Osteoblast (primary cell): ENCODE results near the gene AJUBA. TPM values are rescaled to one million over a fixed set of nuclear protein-coding genes. Genes with fewer than 3 reads are reported as not detected.

Source experiments
- DNase-seq: peaks from one replicate; pipeline ENCODE4 v3.0.0; 2011; ENCODE audit warnings: low spot score, mixed read lengths; ENCODE audit not compliant: insufficient read length; ENCODE audit errors: missing footprints
- H2AFZ ChIP-seq: 2 replicates; pipeline ENCODE4 v1.6.0; 2011; ENCODE audit warnings: mild to moderate bottlenecking, low read length
- H3K27ac ChIP-seq: 2 replicates; pipeline ENCODE4 v1.5.1; 2011; ENCODE audit warnings: mild to moderate bottlenecking, low read depth, low read length, moderate library complexity
- H3K27me3 ChIP-seq: 2 replicates; pipeline ENCODE4 v1.6.0; 2012; ENCODE audit warnings: mild to moderate bottlenecking, control low read depth, inconsistent platforms, low read length, moderate library complexity; ENCODE audit not compliant: insufficient read depth
- H3K36me3 ChIP-seq: 2 replicates; pipeline ENCODE4 v1.5.1; 2011; ENCODE audit warnings: mild to moderate bottlenecking, low read length, control low read depth, moderate library complexity; ENCODE audit not compliant: insufficient read depth
- H3K4me1 ChIP-seq: 2 replicates; pipeline ENCODE4 v1.5.1; 2011; ENCODE audit warnings: mild to moderate bottlenecking, low read length, control low read depth, moderate library complexity; ENCODE audit not compliant: insufficient read depth
- H3K4me2 ChIP-seq: 2 replicates; pipeline ENCODE4 v1.6.0; 2011; ENCODE audit warnings: mild to moderate bottlenecking, low read length; ENCODE audit not compliant: insufficient read depth
- H3K4me3 ChIP-seq: fragments of 200-600 bp; sonication (generic); 3 replicates; pipeline ENCODE4 v1.5.1; 2012; ENCODE audit warnings: mild to moderate bottlenecking, low read length, inconsistent platforms; ENCODE audit not compliant: insufficient read depth
- H3K79me2 ChIP-seq: 2 replicates; pipeline ENCODE4 v1.6.0; 2012; ENCODE audit warnings: mild to moderate bottlenecking, low read length, control low read depth, inconsistent platforms; ENCODE audit not compliant: insufficient read depth
- H3K9me3 ChIP-seq: 2 replicates; pipeline ENCODE4 v1.5.1; 2011; ENCODE audit warnings: low read depth, low read length, control low read depth
- H4K20me1 ChIP-seq: 2 replicates; pipeline ENCODE4 v1.6.0; 2012; ENCODE audit warnings: mild to moderate bottlenecking, low read length, control low read depth; ENCODE audit not compliant: insufficient read depth
- total RNA-seq: library from RNA; depleted of rRNA; stranded (reverse); fragments of >200 nt; gene quantifications from 2 replicates; pipeline ENCODE4 v1.2.3, GENCODE V29; 2012
- TF ChIP-seq, protein P1 (sequence below): IDR thresholded peaks from 2 replicates; pipeline ENCODE4 v1.5.1; 2011; ENCODE audit warnings: mild to moderate bottlenecking, low read depth, low read length, moderate library complexity; ENCODE audit errors: extremely low read depth

AJUBA gene
- total RNA-seq, 1 donor: 74.9 TPM

- no peaks in the 10 kb centered on the region for H3K36me3 ChIP-seq
- H3K4me2 ChIP-seq: peak overlapping the region; percentile 84
- H3K27me3 ChIP-seq: no peaks in the 10 kb centered on the region
- TF ChIP-seq, protein P1, sequence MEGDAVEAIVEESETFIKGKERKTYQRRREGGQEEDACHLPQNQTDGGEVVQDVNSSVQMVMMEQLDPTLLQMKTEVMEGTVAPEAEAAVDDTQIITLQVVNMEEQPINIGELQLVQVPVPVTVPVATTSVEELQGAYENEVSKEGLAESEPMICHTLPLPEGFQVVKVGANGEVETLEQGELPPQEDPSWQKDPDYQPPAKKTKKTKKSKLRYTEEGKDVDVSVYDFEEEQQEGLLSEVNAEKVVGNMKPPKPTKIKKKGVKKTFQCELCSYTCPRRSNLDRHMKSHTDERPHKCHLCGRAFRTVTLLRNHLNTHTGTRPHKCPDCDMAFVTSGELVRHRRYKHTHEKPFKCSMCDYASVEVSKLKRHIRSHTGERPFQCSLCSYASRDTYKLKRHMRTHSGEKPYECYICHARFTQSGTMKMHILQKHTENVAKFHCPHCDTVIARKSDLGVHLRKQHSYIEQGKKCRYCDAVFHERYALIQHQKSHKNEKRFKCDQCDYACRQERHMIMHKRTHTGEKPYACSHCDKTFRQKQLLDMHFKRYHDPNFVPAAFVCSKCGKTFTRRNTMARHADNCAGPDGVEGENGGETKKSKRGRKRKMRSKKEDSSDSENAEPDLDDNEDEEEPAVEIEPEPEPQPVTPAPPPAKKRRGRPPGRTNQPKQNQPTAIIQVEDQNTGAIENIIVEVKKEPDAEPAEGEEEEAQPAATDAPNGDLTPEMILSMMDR: no peak
- H2AFZ ChIP-seq: peak overlapping the region; percentile 95
- H3K27ac ChIP-seq: peak overlapping the region; percentile 64
- DNase-seq: no peak
- H3K79me2 ChIP-seq: no peaks in the 10 kb centered on the region
- peaks cover 23% of the 10 kb centered on the region for H3K4me1 ChIP-seq
- no peaks in the 10 kb centered on the region for H3K9me3 ChIP-seq
- H3K4me3 ChIP-seq: peak overlapping the region; percentile 76
- H4K20me1 ChIP-seq: no peaks in the 10 kb centered on the region
Measured at GRCh38 chr14:23009483-23009938, 27.2 kb upstream of the AJUBA start.

DNA sequence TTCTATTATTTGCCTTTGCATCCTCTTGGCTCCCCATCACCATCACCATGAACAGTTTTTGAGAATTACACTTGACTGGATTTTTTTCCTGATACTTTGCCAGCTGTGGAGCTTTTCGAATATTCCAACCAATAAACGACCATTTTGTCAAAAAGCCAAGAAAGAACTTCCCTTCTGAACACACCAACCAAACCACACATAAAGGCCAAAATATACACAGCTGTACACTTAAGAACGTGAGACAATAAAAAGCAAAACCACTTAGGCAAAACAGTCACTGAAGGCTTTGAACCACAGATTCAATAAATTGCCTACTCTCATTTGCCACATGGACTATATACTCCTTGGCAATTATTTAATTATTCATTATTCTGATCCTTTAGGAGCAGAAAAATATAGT lies 26.5 kb upstream of the AJUBA start:
- no peak overlapping the region for H3K4me3 ChIP-seq
- TF ChIP-seq, protein P1: no peak
- H4K20me1 ChIP-seq: no peaks in the 10 kb centered on the region
- peaks cover 23% of the 10 kb centered on the region for H3K4me1 ChIP-seq
- H3K79me2 ChIP-seq: no peaks in the 10 kb centered on the region
- no peaks in the 10 kb centered on the region for H3K27me3 ChIP-seq
- no peak for DNase-seq
- no peak overlapping the region for H3K27ac ChIP-seq
- no peaks in the 10 kb centered on the region for H3K36me3 ChIP-seq
- no peaks in the 10 kb centered on the region for H3K9me3 ChIP-seq
- H2AFZ ChIP-seq: no peak overlapping the region
- peak overlapping the region; percentile 84 for H3K4me2 ChIP-seq

GRCh38 chr14:23006544-23007419 lies 24.4 kb upstream of the AJUBA start:
- Histone ChIP-seq H3K9me3 (no peaks in the 10 kb centered on the region), H3K79me2 (no peaks in the 10 kb centered on the region), H3K4me1 (peaks cover 23% of the 10 kb centered on the region), H3K36me3 (no peaks in the 10 kb centered on the region), H3K4me3 (peak overlapping the region; percentile 79), H3K27ac (peak overlapping the region; percentile 87), H3K4me2 (peak overlapping the region; percentile 78), H4K20me1 (no peaks in the 10 kb centered on the region), H2AFZ (peak overlapping the region; percentile 94), H3K27me3 (no peaks in the 10 kb centered on the region)
- TF ChIP-seq, protein P1: peak; percentile 33
- peak; percentile 99 for DNase-seq

- no peaks in the 10 kb centered on the region for H3K36me3 ChIP-seq
- no peak for DNase-seq
- H3K27ac ChIP-seq: peak overlapping the region; percentile 87
- H3K79me2 ChIP-seq: no peaks in the 10 kb centered on the region
- peak overlapping the region; percentile 79 for H3K4me3 ChIP-seq
- H3K9me3 ChIP-seq: no peaks in the 10 kb centered on the region
- H2AFZ ChIP-seq: no peak overlapping the region
- H3K27me3 ChIP-seq: no peaks in the 10 kb centered on the region
- peak overlapping the region; percentile 78 for H3K4me2 ChIP-seq
- TF ChIP-seq, protein P1: no peak
- no peaks in the 10 kb centered on the region for H4K20me1 ChIP-seq
- peaks cover 23% of the 10 kb centered on the region for H3K4me1 ChIP-seq
Measured at GRCh38 chr14:23006188-23006534, 23.8 kb upstream of the AJUBA start.
